ENCODE results near the gene PDRG1.
A peak's percentile ranks its signal among the peaks of the same experiment; 100 is the strongest.

The PDRG1 gene

DNA sequence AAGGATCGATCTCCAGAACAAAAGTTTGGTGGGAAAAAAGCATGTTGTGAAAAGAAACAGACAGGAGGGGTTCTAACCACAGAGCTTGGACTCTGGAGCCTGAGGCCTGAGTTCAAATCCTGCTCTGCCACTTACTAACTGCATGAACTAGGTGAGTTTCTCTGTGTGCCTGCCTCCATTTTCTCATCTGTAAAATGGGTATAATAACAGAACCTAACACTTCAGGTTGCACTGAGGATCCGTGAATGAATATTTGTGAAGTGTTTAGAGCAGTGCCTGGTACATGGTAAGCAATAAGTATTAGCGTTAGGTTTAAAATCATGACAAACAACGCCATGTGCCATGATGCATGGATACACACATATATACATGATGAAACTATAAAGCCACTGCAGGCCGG lies 44.8 kb downstream of the PDRG1 start:
- DNase-seq (ENCODE audit: low spot score) = no peak

DNA sequence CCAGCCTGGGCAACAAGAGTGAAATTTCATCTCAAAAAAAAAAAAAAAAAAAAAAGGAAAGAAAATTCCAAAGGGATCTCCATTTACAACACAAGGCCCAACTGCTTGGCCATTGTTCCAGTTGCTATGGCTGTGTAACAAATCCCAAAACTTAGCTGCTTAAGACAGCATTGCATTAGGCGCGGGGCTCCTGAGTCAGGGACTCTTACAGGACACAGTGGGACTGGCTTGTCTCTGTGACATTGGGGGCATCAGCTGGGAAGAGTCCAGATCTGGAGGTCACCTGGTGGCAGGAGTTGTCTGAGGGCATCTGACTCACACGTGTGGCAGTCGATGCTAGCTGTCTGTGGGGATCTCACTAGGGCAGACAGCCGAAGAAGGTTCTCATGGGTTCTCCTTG lies 45.8 kb downstream of the PDRG1 start:
- DNase-seq (ENCODE audit: low spot score) = no peak

DNA sequence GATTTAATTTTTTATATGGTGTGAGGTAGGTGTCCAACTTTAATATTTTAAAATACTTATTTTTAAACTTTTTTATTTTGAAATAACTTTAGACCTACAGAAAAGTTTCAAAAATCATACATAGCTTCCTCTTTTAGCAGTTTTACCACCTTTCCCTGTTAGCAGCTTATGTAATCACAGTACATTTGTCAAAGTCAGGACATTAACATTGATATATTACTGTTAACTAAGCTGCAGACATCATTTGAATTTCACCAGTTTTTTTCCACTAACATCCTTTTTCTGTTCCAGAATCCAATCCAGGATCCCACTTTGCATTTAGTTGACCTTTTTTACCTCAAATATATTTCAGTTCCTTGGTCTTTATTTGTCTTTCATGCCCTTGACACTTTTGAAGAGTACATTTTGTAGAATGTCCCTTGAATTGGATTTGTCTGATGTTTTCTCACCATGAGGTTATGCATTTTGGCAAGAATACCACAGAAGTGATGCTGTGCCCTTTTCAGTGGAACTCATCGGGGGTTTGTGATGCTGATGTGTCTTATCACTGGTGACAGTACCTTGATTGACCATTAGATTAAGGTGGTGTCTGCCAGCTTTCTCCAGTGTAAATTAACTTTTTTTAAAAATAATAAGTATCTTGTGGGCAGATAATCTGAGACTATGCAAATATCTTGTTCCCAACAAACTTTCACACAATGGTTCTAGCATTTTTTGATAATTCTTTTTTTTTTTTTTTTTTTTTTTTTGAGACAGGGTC lies 48.0 kb downstream of the PDRG1 start:
- DNase-seq (ENCODE audit: low spot score) = no peak

DNA sequence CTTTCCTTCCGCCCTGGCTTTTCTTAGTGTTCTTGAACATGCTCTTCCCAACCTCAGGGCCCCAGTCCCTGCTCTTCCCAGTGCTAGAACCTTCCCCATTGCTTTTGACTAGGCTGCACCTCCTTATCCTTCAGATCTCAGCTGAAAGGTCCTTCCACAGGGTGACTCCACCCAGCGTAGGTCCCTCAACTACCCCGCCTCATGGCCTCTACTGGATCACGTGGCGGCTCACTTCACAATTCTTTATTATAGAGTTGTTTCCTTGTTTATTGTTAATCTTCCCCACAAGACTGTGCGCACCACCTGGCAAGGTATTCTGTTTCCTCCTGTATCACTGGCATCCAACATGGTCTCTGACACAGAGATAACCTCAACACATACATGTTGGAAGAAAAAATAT lies 50.2 kb downstream of the PDRG1 start:
- no peak for DNase-seq (ENCODE audit: low spot score)

DNA sequence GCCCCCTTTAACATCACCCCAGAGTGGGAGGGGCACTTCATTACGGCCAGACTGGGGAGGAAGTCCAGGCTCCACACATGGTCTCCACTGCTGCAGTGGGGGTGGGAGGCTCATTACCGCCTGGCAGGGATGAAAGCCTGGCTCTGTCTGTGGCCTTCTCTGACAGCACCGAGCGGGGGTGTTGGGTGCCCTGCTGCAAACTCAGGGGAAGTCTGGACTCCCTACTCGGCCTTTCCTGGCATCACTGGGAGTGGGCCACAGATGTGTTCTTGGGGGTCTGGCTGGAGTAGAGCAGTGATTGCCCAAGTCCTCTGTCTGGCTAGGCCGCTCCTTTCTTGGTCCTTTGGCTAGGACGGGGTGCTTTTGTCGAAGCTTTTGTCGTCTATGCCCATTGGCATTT lies 54.3 kb downstream of the PDRG1 start:
- DNase-seq (ENCODE audit: low spot score) = no peak

DNA sequence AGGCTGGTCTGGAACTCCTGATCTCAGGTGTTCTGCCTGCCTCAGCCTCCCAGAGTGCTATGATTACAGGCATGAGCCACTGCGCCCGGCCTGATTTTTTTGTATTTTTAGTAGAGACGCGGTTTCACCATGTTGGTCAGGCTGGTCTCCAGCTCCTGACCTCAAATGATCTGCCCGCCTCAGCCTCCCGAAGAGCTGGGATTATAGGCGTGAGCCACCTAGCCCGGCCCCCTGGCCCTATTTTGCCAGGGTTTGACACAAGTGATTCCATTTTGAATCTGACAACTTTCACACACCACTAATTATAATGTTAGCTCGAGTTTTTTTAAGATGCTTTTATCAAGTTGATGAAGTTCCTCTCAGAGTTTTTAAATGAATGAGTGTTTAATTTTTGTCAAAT lies 55.8 kb downstream of the PDRG1 start:
- no peak for DNase-seq (ENCODE audit: low spot score)

DNA sequence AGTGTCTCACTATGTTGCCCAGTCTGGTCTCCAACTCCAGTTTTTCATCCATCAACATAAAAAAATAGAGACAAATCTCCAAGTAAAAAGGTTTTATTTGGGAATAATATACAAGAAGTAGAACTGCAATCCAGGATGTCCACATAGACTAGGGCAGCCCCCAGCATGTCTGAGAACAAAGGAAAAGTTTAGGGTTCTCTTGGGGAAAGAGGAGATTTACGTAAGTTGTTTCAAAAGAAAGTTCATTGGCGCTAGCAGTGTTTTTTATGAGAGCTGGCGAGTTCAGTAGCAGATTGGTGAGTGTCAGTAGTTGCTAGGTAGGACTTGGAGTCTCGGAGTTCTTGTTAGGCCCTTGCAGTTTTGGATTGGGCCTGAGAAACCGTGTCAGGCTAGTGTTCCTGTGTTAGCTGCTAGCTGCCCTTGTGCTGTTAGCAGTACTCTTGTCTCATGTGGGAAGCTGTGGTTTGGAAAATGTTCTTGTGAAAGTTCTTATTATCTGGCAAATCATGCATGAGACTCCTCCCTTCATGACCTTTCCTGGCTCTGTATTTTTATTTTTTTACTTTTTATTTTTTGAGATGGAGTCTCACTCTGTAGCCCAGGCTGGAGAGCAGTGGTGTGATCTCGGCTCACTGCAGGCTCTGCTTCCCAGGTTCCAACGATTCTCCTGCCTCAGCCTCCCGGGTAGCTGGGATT lies 56.7 kb downstream of the PDRG1 start:
- DNase-seq (ENCODE audit: low spot score) = peak; percentile 88
